ENCODE data around the gene LAMA2. TPM values are rescaled to one million over a fixed set of nuclear protein-coding genes. Genes with fewer than 3 reads are reported as not detected.

Gene LAMA2
- polyA plus RNA-seq, 1 donor from 2014 or later: 2.5 TPM

DNA sequence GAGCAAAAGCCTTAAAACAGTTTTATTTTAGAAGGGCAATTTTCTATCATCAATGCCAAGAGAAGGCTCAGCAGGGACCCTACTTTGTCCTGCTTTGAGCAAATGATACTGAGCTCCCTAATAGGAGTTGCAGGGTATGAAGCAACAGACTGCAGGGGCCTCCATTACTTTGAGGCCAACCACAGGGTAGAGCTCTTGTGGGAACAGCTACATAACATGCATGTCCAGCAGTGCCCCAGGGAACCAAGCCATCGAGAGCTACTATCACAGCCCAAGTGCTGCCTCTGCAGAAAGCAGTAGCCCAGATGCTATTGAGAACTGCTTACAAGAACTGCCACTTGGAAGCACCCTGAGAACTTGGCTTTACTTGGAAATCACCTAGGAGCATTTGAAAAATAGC is 222.1 kb downstream of the LAMA2 start:
- no peak overlapping the region for H3K27ac ChIP-seq (ENCODE audit: low read length)
- H3K9me3 ChIP-seq (ENCODE audit: low read length): no peaks in the 10 kb centered on the region
- H3K4me2 ChIP-seq (ENCODE audit: low read length): no peak overlapping the region
- no peak overlapping the region for H3K9ac ChIP-seq (ENCODE audit: low read length)
- no peak overlapping the region for H3K4me3 ChIP-seq (ENCODE audit: low read length)
- H3K79me2 ChIP-seq (replicated peaks; ENCODE audit: insufficient read depth, low read length): no peaks in the 10 kb centered on the region
- no peak overlapping the region for H2AFZ ChIP-seq (ENCODE audit: low read depth, low read length)
- no peaks in the 10 kb centered on the region for H3K9me2 ChIP-seq (ENCODE audit: insufficient read depth, low read length)
- H4K20me1 ChIP-seq (ENCODE audit: insufficient read depth): no peaks in the 10 kb centered on the region
- TF ChIP-seq, protein P1, sequence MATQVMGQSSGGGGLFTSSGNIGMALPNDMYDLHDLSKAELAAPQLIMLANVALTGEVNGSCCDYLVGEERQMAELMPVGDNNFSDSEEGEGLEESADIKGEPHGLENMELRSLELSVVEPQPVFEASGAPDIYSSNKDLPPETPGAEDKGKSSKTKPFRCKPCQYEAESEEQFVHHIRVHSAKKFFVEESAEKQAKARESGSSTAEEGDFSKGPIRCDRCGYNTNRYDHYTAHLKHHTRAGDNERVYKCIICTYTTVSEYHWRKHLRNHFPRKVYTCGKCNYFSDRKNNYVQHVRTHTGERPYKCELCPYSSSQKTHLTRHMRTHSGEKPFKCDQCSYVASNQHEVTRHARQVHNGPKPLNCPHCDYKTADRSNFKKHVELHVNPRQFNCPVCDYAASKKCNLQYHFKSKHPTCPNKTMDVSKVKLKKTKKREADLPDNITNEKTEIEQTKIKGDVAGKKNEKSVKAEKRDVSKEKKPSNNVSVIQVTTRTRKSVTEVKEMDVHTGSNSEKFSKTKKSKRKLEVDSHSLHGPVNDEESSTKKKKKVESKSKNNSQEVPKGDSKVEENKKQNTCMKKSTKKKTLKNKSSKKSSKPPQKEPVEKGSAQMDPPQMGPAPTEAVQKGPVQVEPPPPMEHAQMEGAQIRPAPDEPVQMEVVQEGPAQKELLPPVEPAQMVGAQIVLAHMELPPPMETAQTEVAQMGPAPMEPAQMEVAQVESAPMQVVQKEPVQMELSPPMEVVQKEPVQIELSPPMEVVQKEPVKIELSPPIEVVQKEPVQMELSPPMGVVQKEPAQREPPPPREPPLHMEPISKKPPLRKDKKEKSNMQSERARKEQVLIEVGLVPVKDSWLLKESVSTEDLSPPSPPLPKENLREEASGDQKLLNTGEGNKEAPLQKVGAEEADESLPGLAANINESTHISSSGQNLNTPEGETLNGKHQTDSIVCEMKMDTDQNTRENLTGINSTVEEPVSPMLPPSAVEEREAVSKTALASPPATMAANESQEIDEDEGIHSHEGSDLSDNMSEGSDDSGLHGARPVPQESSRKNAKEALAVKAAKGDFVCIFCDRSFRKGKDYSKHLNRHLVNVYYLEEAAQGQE (IDR thresholded peaks at IDR 0.05; ENCODE audit: borderline replicate concordance): peak; percentile 64
- peak; percentile 13 for TF ChIP-seq RAD21 (conservative IDR thresholded peaks at IDR 0.05)
- TF ChIP-seq EZH2 (IDR thresholded peaks at IDR 0.05; ENCODE audit: borderline replicate concordance, insufficient read depth, low read length, poor library complexity, severe bottlenecking): no peak
- TF ChIP-seq SMC3 (conservative IDR thresholded peaks at IDR 0.05; ENCODE audit: poor library complexity): peak; percentile 25
- peak; percentile 59 for TF ChIP-seq EP300 (conservative IDR thresholded peaks at IDR 0.05; ENCODE audit: poor library complexity, severe bottlenecking)
- TF ChIP-seq MXI1 (conservative IDR thresholded peaks at IDR 0.05; ENCODE audit: poor library complexity, severe bottlenecking): no peak
- TF ChIP-seq TAF1 (IDR thresholded peaks at IDR 0.05; ENCODE audit: low read depth): no peak
- TF ChIP-seq POLR2AphosphoS5 (IDR thresholded peaks at IDR 0.05): peak; percentile 96
- TF ChIP-seq, protein P2, sequence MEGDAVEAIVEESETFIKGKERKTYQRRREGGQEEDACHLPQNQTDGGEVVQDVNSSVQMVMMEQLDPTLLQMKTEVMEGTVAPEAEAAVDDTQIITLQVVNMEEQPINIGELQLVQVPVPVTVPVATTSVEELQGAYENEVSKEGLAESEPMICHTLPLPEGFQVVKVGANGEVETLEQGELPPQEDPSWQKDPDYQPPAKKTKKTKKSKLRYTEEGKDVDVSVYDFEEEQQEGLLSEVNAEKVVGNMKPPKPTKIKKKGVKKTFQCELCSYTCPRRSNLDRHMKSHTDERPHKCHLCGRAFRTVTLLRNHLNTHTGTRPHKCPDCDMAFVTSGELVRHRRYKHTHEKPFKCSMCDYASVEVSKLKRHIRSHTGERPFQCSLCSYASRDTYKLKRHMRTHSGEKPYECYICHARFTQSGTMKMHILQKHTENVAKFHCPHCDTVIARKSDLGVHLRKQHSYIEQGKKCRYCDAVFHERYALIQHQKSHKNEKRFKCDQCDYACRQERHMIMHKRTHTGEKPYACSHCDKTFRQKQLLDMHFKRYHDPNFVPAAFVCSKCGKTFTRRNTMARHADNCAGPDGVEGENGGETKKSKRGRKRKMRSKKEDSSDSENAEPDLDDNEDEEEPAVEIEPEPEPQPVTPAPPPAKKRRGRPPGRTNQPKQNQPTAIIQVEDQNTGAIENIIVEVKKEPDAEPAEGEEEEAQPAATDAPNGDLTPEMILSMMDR (IDR thresholded peaks at IDR 0.05; ENCODE audit: poor library complexity, severe bottlenecking): no peak
- peaks cover 14% of the 10 kb centered on the region for H3F3A ChIP-seq (ENCODE audit: insufficient read depth, low read length, poor library complexity, severe bottlenecking)
- no peaks in the 10 kb centered on the region for H3K36me3 ChIP-seq (ENCODE audit: insufficient read depth, low read length)
- H3K27me3 ChIP-seq (ENCODE audit: insufficient read depth, low read depth, low read length): no peaks in the 10 kb centered on the region

DNA sequence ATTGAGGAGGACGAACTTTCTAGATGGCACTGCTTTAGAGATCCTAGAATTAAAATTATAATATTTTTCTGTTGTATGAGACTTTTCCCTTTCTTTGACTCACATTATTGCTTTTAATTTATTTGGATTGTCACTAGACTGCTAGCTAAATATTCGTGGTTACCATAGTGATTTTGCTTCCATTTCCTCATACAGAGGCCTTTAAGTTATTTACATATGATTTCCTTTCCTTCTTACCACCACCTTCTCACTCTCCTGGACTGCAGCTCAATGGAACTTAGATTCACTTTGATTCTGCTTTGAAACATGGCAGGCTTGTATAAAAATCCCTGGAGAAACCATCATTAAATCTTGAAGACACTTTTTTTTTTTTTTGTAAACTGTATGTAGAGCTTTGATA is 222.9 kb downstream of the LAMA2 start:
- no peak overlapping the region for H3K4me2 ChIP-seq (ENCODE audit: low read length)
- no peaks in the 10 kb centered on the region for H3K36me3 ChIP-seq (ENCODE audit: insufficient read depth, low read length)
- no peak overlapping the region for H2AFZ ChIP-seq (ENCODE audit: low read depth, low read length)
- no peak overlapping the region for H3K9ac ChIP-seq (ENCODE audit: low read length)
- no peak overlapping the region for H3K27ac ChIP-seq (ENCODE audit: low read length)
- H3K9me2 ChIP-seq (ENCODE audit: insufficient read depth, low read length): no peaks in the 10 kb centered on the region
- H3F3A ChIP-seq (ENCODE audit: insufficient read depth, low read length, poor library complexity, severe bottlenecking): peaks cover 14% of the 10 kb centered on the region
- H3K9me3 ChIP-seq (ENCODE audit: low read length): no peaks in the 10 kb centered on the region
- H4K20me1 ChIP-seq (ENCODE audit: insufficient read depth): no peaks in the 10 kb centered on the region
- no peaks in the 10 kb centered on the region for H3K79me2 ChIP-seq (replicated peaks; ENCODE audit: insufficient read depth, low read length)
- TF ChIP-seq, protein P1 (IDR thresholded peaks at IDR 0.05; ENCODE audit: borderline replicate concordance): no peak
- no peak for TF ChIP-seq POLR2AphosphoS5 (IDR thresholded peaks at IDR 0.05)
- TF ChIP-seq EP300 (conservative IDR thresholded peaks at IDR 0.05; ENCODE audit: poor library complexity, severe bottlenecking): no peak
- TF ChIP-seq, protein P2 (IDR thresholded peaks at IDR 0.05; ENCODE audit: poor library complexity, severe bottlenecking): no peak
- no peak overlapping the region for H3K4me3 ChIP-seq (ENCODE audit: low read length)
- no peaks in the 10 kb centered on the region for H3K27me3 ChIP-seq (ENCODE audit: insufficient read depth, low read depth, low read length)
